CD4-positive, alpha-beta memory T cell (primary cell): ENCODE results near the gene SORCS2. TPM values are rescaled to one million over a fixed set of nuclear protein-coding genes. Genes with fewer than 3 reads are reported as not detected.

Experiments
- CTCF ChIA-PET: fragments of 350-600 bp; sonication (Branson Sonifier 250); formaldehyde crosslinking; loops from one replicate; lab custom pipeline; 2021; ENCODE audit warnings: inconsistent platforms; ENCODE audit not compliant: partially characterized antibody; lab: Charles Lee
- POLR2A ChIA-PET: fragments of 350-600 bp; sonication (Branson Sonifier 250); formaldehyde crosslinking; loops from one replicate; lab custom pipeline; 2021; ENCODE audit not compliant: partially characterized antibody; lab: Charles Lee
- DNase-seq, 5 donors: peaks; one replicate each; pipeline versions ENCODE4 v3.0.0 to v3.0.0-alpha.2; 2020 to 2022; ENCODE audit warnings: mixed read lengths in 1 of 5
- H3K27ac ChIP-seq: one replicate; pipeline ENCODE4 v1.7.0; 2013; ENCODE audit warnings: low read depth, low read length
- H3K27me3 ChIP-seq: 2 replicates; pipeline ENCODE4 v1.7.0; 2013; ENCODE audit warnings: mild to moderate bottlenecking, low read length, moderate library complexity; ENCODE audit not compliant: insufficient read depth
- H3K36me3 ChIP-seq: 2 replicates; pipeline ENCODE4 v1.7.0; 2013; ENCODE audit warnings: mild to moderate bottlenecking, low read length, moderate library complexity; ENCODE audit not compliant: insufficient read depth
- H3K4me1 ChIP-seq: 2 replicates; pipeline ENCODE4 v1.7.0; 2013; ENCODE audit warnings: mild to moderate bottlenecking, low read length, moderate library complexity; ENCODE audit not compliant: insufficient read depth
- H3K4me3 ChIP-seq, 2 donors: one replicate each; pipeline ENCODE4 v1.7.0; 2013; ENCODE audit warnings: low read length in 2 of 2, mild to moderate bottlenecking in 1 of 2
- H3K9me3 ChIP-seq, 2 donors: one replicate each; pipeline ENCODE4 v1.7.0; 2013; ENCODE audit warnings: low read length in 2 of 2, control low read depth in 1 of 2; ENCODE audit not compliant: control insufficient read depth in 1 of 2
- H3K27ac Mint-ChIP-seq, 7 donors: one replicate each; pipeline ENCODE4 v1.8.0; 2020 to 2021; ENCODE audit warnings: mixed read lengths in 7 of 7, mild to moderate bottlenecking in 6 of 7, inconsistent platforms in 3 of 7, moderate library complexity in 3 of 7
- H3K27me3 Mint-ChIP-seq, 2 donors: one replicate each; pipeline ENCODE4 v1.8.0; 2020 to 2021; ENCODE audit warnings: mixed read lengths in 2 of 2
- H3K36me3 Mint-ChIP-seq, 2 donors: one replicate each; pipeline ENCODE4 v1.8.0; 2020 to 2021; ENCODE audit warnings: mixed read lengths in 2 of 2, inconsistent platforms in 1 of 2, mild to moderate bottlenecking in 1 of 2
- H3K4me1 Mint-ChIP-seq, 4 donors: one replicate each; pipeline ENCODE4 v1.8.0; 2020 to 2021; ENCODE audit warnings: mixed read lengths in 4 of 4, mild to moderate bottlenecking in 1 of 4
- H3K4me3 Mint-ChIP-seq, 8 donors: one replicate each; pipeline ENCODE4 v1.8.0; 2020 to 2021; ENCODE audit warnings: mixed read lengths in 8 of 8, mild to moderate bottlenecking in 7 of 8, moderate library complexity in 6 of 8, inconsistent platforms in 3 of 8
- H3K9me3 Mint-ChIP-seq, 8 donors: one replicate each; pipeline ENCODE4 v1.8.0; 2020 to 2021; ENCODE audit warnings: mixed read lengths in 8 of 8, mild to moderate bottlenecking in 5 of 8, inconsistent platforms in 3 of 8, moderate library complexity in 1 of 8
- intact Hi-C: fragments of 100-400 bp; cut with micrococcal nuclease; formaldehyde crosslinking; loops from one replicate; pipeline ENCODE4 v1.15.1; 2023
- polyA plus RNA-seq, 2 donors: library from polyadenylated mRNA; unstranded; fragments of 300-500 nt; fragmentation: Illumina TruSeq; gene quantifications; one replicate each; pipeline ENCODE4 v1.2.3, GENCODE V29; 2021
- total RNA-seq, 2 experiments: library from RNA; stranded (reverse); gene quantifications; one replicate each; pipeline ENCODE4 v1.2.3, GENCODE V29; 2021

SORCS2 gene
- total and polyA plus RNA-seq, 4 experiments from 2014 or later, result not detected

- no peaks in the 10 kb centered on the region for H3K27me3 ChIP-seq
- POLR2A ChIA-PET, result no interaction called here
- H3K4me1 ChIP-seq, result no peaks in the 10 kb centered on the region
- H3K9me3 ChIP-seq, result no peaks in the 10 kb centered on the region
- Mint-ChIP-seq H3K4me3 (no peak overlapping the region), H3K27ac (no peak overlapping the region), H3K27me3 (peaks cover 3 to 12% of the 10 kb centered on the region in 2 donors), H3K36me3 (no peaks in the 10 kb centered on the region), H3K9me3 (peaks cover 0 to 1% (median 0%) of the 10 kb centered on the region in 8 donors), H3K4me1 (no peaks in the 10 kb centered on the region)
- no peak overlapping the region for H3K4me3 ChIP-seq
- CTCF ChIA-PET, result no interaction called here
- no peak overlapping the region for H3K27ac ChIP-seq
- no peaks in the 10 kb centered on the region for H3K36me3 ChIP-seq
- intact Hi-C loops, result no loop called here
- DNase-seq, result no peak
These were observed 77.8 kb downstream of the SORCS2 start for GRCh38 chr4:7270121-7270520.

- Histone ChIP-seq H3K4me1 (no peaks in the 10 kb centered on the region), H3K9me3 (no peaks in the 10 kb centered on the region), H3K27ac (no peak overlapping the region), H3K36me3 (no peaks in the 10 kb centered on the region), H3K4me3 (no peak overlapping the region), H3K27me3 (no peaks in the 10 kb centered on the region)
- Mint-ChIP-seq H3K27me3 (peaks cover 5 to 10% of the 10 kb centered on the region in 2 donors), H3K9me3 (no peaks in the 10 kb centered on the region), H3K27ac (no peak overlapping the region), H3K4me1 (no peaks in the 10 kb centered on the region), H3K4me3 (no peak overlapping the region), H3K36me3 (no peaks in the 10 kb centered on the region)
- ChIA-PET CTCF (no interaction called here), POLR2A (no interaction called here)
- intact Hi-C loops, result no loop called here
- no peak for DNase-seq
These were observed 80.1 kb downstream of the SORCS2 start for GRCh38 chr4:7272404-7272803.

- Mint-ChIP-seq H3K9me3 (no peaks in the 10 kb centered on the region), H3K27me3 (peaks cover 5 to 10% of the 10 kb centered on the region in 2 donors), H3K27ac (no peak overlapping the region), H3K4me3 (no peak overlapping the region), H3K36me3 (no peaks in the 10 kb centered on the region), H3K4me1 (no peaks in the 10 kb centered on the region)
- POLR2A ChIA-PET, result no interaction called here
- no peak for DNase-seq
- intact Hi-C loops, result no loop called here
- CTCF ChIA-PET, result no interaction called here
- H3K36me3 ChIP-seq, result no peaks in the 10 kb centered on the region
- H3K4me3 ChIP-seq, result no peak overlapping the region
- no peaks in the 10 kb centered on the region for H3K27me3 ChIP-seq
- no peaks in the 10 kb centered on the region for H3K4me1 ChIP-seq
- H3K9me3 ChIP-seq, result no peaks in the 10 kb centered on the region
- no peak overlapping the region for H3K27ac ChIP-seq
These were observed 81.5 kb downstream of the SORCS2 start for GRCh38 chr4:7273738-7274297.

- H3K27ac Mint-ChIP-seq, result no peak overlapping the region
- no peak for DNase-seq
- H3K4me3 ChIP-seq, result no peak overlapping the region
- H3K4me1 Mint-ChIP-seq, result no peaks in the 10 kb centered on the region
- no peak overlapping the region for H3K4me3 Mint-ChIP-seq
- CTCF ChIA-PET, result no interaction called here
- no peaks in the 10 kb centered on the region for H3K9me3 Mint-ChIP-seq
- no peaks in the 10 kb centered on the region for H3K27me3 ChIP-seq
- no peaks in the 10 kb centered on the region for H3K4me1 ChIP-seq
- peaks cover 5 to 12% of the 10 kb centered on the region in 2 donors for H3K27me3 Mint-ChIP-seq
- H3K27ac ChIP-seq, result no peak overlapping the region
- intact Hi-C loops, result no loop called here
- no peaks in the 10 kb centered on the region for H3K36me3 ChIP-seq
- no peaks in the 10 kb centered on the region for H3K36me3 Mint-ChIP-seq
- no peaks in the 10 kb centered on the region for H3K9me3 ChIP-seq
- POLR2A ChIA-PET, result no interaction called here
These were observed 82.7 kb downstream of the SORCS2 start for GRCh38 chr4:7275067-7275466.

GRCh38 chr4:7275490-7276154, 83.3 kb downstream of the SORCS2 start:
- Histone ChIP-seq H3K27me3 (no peaks in the 10 kb centered on the region), H3K4me3 (no peak overlapping the region), H3K4me1 (no peaks in the 10 kb centered on the region), H3K9me3 (no peaks in the 10 kb centered on the region), H3K36me3 (no peaks in the 10 kb centered on the region), H3K27ac (no peak overlapping the region)
- Mint-ChIP-seq H3K9me3 (no peaks in the 10 kb centered on the region), H3K27me3 (peaks cover 5 to 10% of the 10 kb centered on the region in 2 donors), H3K4me3 (no peak overlapping the region), H3K4me1 (no peaks in the 10 kb centered on the region), H3K27ac (no peak overlapping the region), H3K36me3 (no peaks in the 10 kb centered on the region)
- ChIA-PET POLR2A (no interaction called here), CTCF (no interaction called here)
- intact Hi-C loops, result no loop called here
- DNase-seq, result no peak

- H3K27ac ChIP-seq, result no peak overlapping the region
- ChIA-PET CTCF (no interaction called here), POLR2A (no interaction called here)
- H3K36me3 Mint-ChIP-seq, result no peaks in the 10 kb centered on the region
- no peaks in the 10 kb centered on the region for H3K4me1 ChIP-seq
- H3K36me3 ChIP-seq, result no peaks in the 10 kb centered on the region
- H3K4me1 Mint-ChIP-seq, result no peaks in the 10 kb centered on the region
- intact Hi-C loops, result no loop called here
- H3K9me3 Mint-ChIP-seq, result no peaks in the 10 kb centered on the region
- no peak overlapping the region for H3K4me3 Mint-ChIP-seq
- H3K9me3 ChIP-seq, result no peaks in the 10 kb centered on the region
- H3K27me3 ChIP-seq, result no peaks in the 10 kb centered on the region
- H3K27ac Mint-ChIP-seq, result no peak overlapping the region
- no peak for DNase-seq
- H3K4me3 ChIP-seq, result no peak overlapping the region
- peaks cover 2 to 8% of the 10 kb centered on the region in 2 donors for H3K27me3 Mint-ChIP-seq
These were observed 84.2 kb downstream of the SORCS2 start for GRCh38 chr4:7276515-7276914.

GRCh38 chr4:7278071-7278765, 85.9 kb downstream of the SORCS2 start:
- CTCF ChIA-PET, result no interaction called here
- Mint-ChIP-seq H3K27me3 (peaks cover 3 to 15% of the 10 kb centered on the region in 2 donors), H3K9me3 (no peaks in the 10 kb centered on the region), H3K27ac (no peak overlapping the region), H3K4me1 (no peaks in the 10 kb centered on the region), H3K4me3 (no peak overlapping the region), H3K36me3 (no peaks in the 10 kb centered on the region)
- H3K27me3 ChIP-seq, result no peaks in the 10 kb centered on the region
- no peaks in the 10 kb centered on the region for H3K9me3 ChIP-seq
- DNase-seq, result no peak
- H3K27ac ChIP-seq, result no peak overlapping the region
- H3K36me3 ChIP-seq, result no peaks in the 10 kb centered on the region
- H3K4me3 ChIP-seq, result no peak overlapping the region
- intact Hi-C loops, result no loop called here
- no peaks in the 10 kb centered on the region for H3K4me1 ChIP-seq
- POLR2A ChIA-PET, result no interaction called here
